Amniotic epithelial cell (primary cell): ENCODE measurements around the gene P2RY6.

Source experiments
- DNase-seq: peaks from one replicate; pipeline ENCODE4 v3.0.0-alpha.2; 2010; ENCODE audit warnings: low read depth

P2RY6 gene

GRCh38 chr11:73317803-73318202 lies 45.7 kb downstream of the P2RY6 start:
- DNase-seq: no peak

DNA sequence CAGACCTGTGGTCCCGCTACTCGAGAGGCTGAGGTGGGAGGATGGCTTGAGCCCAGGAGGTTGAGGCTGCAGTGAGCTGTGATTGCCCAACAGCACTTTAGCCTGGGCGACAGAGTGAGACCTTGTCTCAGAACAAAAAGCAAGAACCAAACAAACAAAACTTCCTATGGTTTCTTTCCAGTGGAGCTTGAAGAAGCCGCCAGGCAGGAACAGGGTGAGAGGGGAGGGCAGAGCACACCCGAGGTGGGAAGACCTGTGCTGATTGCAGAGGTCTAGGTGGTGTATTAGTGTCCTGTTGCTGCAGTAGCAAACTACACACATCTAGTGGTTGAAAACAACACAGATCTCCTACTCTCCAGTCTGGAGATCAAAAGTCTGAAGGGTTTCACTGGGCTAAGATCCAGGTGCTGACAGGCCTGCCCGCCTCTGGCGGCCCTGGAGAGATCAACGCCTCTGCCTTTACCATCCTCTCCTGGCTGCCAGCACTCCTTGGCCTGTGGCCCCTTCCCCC lies 46.4 kb downstream of the P2RY6 start:
- DNase-seq: no peak

- DNase-seq: peak; percentile 68
Observed at GRCh38 chr11:73320763-73321603, 48.8 kb downstream of the P2RY6 start.

DNA sequence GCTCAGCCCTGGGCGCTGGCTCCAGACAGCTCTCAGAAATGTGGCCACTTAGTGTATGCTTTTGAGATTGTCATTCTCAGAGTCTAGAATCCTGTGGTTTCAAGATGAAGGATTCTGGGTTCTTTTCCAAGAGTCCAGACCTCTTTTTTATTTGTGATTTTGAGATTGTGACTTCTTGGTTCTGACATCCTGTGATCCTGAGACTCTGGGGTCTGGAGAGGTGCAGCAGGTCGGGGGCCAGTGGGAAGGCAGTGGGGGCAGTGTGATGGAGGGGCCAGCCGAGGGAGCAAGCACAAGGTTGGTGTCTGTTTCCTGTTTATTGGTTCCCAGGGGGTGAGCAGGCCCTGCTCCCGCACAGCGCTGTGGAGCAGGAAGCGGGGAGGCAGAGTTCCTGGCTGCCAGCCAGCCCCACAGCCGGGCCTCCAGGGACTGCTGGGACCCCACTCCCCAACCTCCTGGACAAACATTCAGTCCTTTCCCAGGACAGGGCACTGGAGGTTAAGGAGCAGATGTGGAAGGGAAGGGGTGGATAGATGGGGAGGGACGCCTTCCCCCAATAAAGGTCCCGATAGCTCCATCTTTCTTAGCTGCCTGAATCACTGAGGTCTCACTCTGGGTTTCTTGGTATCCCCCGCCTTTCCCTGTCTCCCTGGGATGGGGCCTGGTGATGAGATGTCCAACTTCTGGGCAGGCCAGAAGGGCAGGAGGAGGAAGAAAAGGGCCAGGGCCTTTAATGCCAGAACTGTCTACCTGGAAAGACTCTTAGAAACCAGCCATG lies 49.7 kb downstream of the P2RY6 start:
- peak; percentile 58 for DNase-seq

GRCh38 chr11:73322382-73323306 lies 50.5 kb downstream of the P2RY6 start:
- DNase-seq: no peak

- peak; percentile 67 for DNase-seq
Observed at GRCh38 chr11:73323464-73323863, 51.3 kb downstream of the P2RY6 start.

DNA sequence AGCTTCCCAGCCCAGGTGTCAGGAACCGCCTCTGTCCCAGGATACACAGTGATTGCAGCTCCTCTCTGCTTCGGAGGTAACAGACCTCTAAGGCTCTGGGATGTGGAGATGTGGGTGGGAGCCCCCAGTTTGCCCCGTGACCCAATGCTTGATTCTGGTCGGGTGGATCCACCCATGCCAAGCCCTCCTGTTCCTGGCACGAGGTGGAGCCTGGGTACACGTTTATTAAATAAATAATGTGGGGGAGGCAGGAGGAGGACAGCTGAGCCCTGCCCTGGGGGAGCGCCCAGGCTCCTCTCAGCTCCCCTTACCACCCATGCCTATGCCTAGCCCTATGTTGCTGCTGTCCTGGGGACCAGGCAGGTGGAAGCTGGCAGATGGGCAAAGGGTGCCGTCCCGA lies 52.0 kb downstream of the P2RY6 start:
- DNase-seq: no peak

DNA sequence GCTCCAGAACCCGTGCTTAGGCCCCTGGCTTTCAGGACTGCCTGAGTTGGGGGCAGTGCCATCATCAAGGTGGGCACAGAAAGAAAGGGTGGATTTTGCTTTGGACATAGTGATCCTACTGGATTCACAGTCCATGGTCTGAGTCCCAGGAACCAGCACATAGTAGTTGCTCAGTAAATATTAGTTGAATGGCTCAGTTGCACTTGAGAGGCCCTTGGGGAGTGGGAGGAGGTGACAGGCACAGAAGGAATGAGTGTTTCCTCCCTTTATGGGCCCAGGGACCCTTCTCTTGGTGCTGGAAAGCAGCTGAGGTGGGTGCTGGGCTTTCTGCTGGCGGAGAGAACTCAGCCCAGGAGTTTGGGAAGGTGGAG lies 52.5 kb downstream of the P2RY6 start:
- DNase-seq: no peak

DNA sequence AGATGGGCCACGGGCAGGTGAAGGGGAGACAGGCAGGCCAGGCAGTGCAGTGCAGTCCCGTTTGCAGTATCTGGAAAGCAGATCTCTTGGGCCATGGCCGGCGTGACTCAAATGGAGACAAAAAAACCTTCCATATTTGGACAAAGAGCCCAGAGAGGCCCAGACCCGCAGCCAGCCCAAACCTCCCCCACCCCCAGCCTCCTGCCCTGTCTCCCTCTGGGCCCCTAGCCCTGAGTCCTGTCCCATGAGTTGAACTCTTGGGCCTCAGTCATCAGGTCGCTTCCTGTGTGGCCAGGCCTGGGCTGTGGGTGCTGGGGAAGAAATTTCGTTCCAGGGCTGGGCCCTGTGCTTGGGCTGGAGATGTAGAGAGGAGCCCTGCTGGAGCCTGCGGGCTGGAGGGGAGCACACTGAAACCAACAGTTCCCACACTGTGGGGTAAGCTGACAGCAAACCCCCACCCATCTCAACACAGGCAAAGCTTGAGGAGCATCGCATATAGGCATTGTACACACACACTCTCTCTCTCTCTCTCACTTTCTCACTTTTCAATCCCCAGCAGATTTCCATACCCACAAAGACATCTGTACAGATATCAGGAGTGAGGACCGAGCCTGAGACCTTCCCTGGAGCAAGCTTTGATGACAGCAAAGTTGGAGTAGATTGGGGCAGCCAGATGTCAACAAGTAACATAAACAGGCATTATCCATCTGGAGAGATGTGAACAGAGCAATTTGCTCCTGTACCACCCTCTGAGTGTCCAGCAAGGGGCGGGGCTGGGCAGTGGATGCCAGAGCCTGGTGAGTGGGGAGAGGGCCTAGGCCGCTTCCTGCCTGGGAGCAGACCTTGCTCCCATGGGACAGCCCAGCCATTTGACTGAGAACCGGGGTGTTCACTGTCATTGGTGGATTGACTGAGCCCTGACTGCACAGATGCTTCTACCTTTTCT lies 53.2 kb downstream of the P2RY6 start:
- DNase-seq: no peak

DNA sequence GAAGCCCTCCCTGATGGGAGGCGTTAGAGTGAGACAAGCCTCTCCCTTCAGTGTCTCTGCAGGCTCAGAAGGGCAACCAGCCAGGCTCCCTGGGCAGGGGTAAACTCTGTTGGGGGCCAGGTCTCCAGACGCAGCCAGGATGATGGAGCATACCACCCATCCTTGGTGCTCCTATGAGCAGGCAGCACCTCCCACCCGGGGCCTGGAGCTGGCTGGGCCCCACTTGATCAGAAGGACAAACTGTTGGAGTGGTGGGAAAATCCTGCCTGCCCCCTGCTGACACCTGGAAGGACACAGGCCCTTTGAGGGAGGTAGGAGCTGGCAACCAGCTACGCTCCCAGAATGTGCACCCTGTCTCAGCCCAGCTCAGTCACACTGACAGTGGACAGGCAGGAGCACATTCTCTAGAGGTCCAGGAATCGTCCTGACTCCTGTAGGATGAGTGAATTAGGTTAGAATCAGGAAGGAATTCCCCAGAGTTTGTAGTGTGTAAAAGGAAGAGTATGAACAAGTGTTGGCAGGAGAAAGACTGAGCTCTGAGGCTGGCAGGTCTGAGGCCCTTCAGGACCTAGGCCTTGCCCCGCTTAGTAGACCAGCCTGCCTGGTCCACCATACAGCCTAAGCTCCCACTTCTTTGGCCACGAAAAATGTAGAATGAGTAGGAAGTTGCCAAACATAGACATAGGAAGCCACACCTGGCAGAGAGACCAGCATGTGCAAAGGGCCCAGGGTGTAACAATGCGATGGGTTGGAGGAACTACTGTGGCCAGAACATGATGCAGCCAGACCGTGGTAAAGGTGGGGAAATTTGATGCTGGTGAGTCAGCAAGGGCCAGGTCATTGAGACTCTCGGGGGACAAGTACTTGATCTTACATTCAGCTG lies 55.0 kb downstream of the P2RY6 start:
- DNase-seq: no peak

DNA sequence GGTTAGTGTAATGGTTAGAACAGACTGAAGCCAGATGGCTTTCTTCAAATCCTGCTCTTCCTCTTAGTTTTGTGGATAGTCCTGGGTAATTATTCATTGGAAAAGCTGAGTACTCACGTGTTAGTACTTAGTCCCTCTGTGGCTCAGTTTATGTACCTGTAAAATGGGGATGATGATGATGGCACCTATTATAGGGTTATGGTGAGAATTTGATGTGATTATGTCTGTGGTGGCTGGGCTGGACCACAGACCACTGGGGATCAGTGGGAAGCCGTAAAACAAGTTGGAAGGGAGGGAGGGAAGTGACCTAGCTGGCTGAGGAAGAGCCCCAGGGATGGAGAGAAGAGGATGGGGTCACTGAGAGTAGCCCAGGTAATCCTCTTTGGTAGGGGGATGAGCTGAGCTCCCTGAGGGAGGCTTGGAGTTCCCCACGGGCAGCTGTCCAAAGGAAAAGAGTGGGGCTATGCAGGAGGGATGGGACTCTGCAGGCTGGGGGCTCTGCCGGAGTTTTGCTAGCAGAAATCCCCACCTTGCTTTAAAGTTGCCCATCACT lies 55.8 kb downstream of the P2RY6 start:
- no peak for DNase-seq

- DNase-seq: peak; percentile 68
Observed at GRCh38 chr11:73330569-73331093, 58.5 kb downstream of the P2RY6 start.

DNA sequence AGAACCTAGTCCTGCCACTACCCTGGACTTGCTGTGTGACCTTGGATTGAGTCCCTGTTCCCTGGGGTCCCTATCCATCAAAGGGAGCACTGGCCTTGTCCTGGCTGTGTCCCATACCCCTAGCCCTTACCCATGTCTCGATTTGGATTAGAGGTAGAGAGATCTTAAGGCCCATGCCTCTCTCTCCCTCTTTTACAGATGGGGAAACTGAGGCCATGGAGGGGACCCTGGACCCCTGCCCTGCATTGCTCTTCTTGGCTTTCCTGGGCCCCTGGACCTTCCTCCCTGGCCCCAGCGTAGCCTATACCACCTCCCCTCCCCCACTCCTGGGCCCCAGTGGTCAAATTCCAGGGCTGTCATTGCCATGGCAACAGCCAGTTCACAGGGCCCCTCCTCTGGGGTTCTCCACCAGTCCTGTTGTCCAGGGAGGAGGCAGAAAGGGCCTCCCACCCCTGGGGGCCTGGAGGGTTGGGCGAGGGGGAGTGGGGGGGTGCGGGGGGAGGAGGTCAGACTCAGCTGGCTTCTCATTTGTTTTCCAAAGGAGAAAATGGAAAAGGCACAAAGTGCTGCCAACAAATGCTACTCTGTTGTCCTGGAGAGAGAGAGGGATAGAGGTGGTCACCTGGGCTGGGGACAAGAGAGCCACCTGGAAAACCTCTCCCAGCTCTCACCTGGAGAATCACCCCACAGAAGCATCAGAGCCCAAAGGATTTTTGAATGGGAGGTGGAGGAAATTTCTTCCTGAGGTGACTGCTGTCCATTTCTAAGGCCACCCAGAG lies 59.2 kb downstream of the P2RY6 start:
- DNase-seq: peak; percentile 76

- DNase-seq: no peak
Observed at GRCh38 chr11:73333173-73333572, 61.0 kb downstream of the P2RY6 start.

DNA sequence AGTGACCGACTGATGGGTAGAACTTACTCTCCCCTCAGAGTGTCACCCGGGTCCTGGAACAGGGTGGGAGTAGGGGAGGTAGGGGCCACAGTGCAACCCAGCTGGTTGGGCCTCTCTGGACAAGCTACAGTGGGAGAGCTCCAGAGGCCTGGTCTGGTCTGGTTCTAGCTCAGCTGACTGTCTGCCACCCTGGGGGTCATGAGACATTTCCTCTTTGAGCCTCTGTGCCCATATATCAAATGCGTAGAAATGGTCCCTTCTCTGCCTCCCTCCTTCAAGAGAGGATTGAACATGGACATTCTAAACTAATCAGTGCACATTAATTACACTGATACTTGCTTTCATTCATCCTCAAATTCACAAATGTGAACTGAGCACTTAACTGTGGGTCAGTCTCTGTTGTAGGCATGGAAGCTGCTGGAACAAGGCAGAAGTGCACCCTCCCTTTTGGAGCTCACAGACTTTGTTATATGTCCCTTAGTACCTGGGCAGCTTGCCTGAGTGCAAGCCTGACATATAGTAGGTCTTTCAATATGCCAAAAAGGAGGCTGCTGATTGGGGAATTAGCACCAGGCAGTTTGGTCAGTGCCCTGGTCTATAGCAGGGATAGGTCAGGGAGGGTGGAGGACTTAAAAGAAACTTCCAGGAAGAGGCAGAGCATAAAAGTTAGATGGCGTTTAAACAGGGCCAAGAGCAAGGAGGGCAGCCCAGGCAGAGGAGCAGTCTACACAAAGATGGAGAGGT lies 61.7 kb downstream of the P2RY6 start:
- DNase-seq: no peak

DNA sequence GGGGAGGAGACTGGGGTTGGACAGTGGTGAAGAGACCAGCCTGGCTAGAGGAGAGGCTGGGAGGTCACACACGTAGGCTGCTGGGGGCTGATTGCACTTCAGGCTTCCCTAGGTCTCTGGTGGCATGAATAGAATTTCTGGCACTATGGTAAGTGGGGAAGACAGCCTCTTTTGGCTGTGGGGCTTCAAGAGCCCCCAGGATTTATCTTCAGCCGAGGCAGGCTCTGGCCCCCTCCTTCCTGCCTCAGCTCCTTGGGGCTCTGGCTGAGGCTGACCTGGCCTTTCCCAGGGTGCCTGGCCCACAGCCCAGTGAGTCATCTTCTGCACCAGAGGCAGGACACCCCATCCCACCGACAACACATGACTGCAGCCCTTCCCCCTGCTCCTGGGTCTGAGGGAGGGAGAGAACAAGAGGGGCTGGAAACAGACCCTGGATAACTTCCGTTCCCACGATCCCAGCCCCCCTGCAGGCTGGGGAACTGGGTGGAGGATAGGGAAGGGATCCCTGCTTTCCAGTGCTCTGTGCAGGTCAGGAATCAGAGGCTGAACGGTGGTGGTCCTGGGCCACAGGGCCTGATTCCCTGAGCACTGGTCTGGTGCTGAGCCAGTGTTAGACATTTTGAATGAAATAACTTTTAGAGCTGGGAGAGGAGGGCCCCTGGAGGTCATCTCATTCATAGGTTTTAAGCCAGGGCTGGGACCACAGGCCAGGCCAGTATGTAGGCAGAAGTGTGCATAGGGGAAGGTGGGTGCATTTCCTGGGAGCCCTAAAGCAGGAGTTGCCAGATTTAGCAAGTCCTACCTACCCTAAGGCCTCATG lies 62.5 kb downstream of the P2RY6 start:
- DNase-seq: peak; percentile 95
